Naive thymus-derived CD8-positive, alpha-beta T cell (primary cell): ENCODE data around the gene NPM3. TPM values are rescaled to one million over a fixed set of nuclear protein-coding genes. Genes with fewer than 3 reads are reported as not detected.
"Not testable (repeated sequence)": the region's sequence is repeated elsewhere in the genome, so short reads cannot be mapped to it uniquely, and the experiment has no call there.

Experiments
- ATAC-seq, 2 donors: fragments of 150-1000 bp; cut with Tn5 transposase in 1 of 2; sonication (Bioruptor Pico), chemical (Tn5 transposase) in 1 of 2; 1 replicate in 1 of 2; 2 replicates in 1 of 2; pipeline ENCODE4 v1.10.0; 2021; ENCODE audit warnings: mild to moderate bottlenecking in 2 of 2, moderate library complexity in 2 of 2
- POLR2A ChIA-PET: fragments of 350-600 bp; sonication (Branson Sonifier 250); formaldehyde crosslinking; loops from one replicate; lab custom pipeline; 2021; ENCODE audit warnings: antibody characterized with exemption; lab: Charles Lee
- DNase-seq, 10 donors: peaks; one replicate each; pipeline versions ENCODE4 v3.0.0 to v3.0.0-alpha.2; 2020 to 2022
- H3K27ac Mint-ChIP-seq, 10 donors: one replicate each; pipeline ENCODE4 v1.8.0; 2020 to 2022; ENCODE audit warnings: mild to moderate bottlenecking in 10 of 10, mixed read lengths in 10 of 10, moderate library complexity in 4 of 10, inconsistent platforms in 1 of 10
- H3K27me3 Mint-ChIP-seq, 5 donors: one replicate each; pipeline ENCODE4 v1.8.0; 2021 to 2022; ENCODE audit warnings: mixed read lengths in 5 of 5
- H3K36me3 Mint-ChIP-seq, 3 donors: one replicate each; pipeline ENCODE4 v1.8.0; 2020 to 2022; ENCODE audit warnings: mixed read lengths in 3 of 3, mild to moderate bottlenecking in 2 of 3, inconsistent platforms in 1 of 3
- H3K4me1 Mint-ChIP-seq, 4 donors: one replicate each; pipeline ENCODE4 v1.8.0; 2021 to 2022; ENCODE audit warnings: mixed read lengths in 4 of 4
- H3K4me3 Mint-ChIP-seq, 10 donors: one replicate each; pipeline ENCODE4 v1.8.0; 2020 to 2022; ENCODE audit warnings: mild to moderate bottlenecking in 10 of 10, mixed read lengths in 10 of 10, moderate library complexity in 6 of 10, inconsistent platforms in 1 of 10
- H3K9me3 Mint-ChIP-seq, 9 donors: one replicate each; pipeline ENCODE4 v1.8.0; 2020 to 2022; ENCODE audit warnings: mixed read lengths in 9 of 9, mild to moderate bottlenecking in 3 of 9, inconsistent platforms in 1 of 9, moderate library complexity in 1 of 9
- polyA plus RNA-seq, 3 donors: library from polyadenylated mRNA; unstranded; fragments of 300-500 nt; fragmentation: Illumina TruSeq; gene quantifications; one replicate each; pipeline ENCODE4 v1.2.3, GENCODE V29; 2021
- total RNA-seq, 8 experiments: library from RNA in 2 of 8; stranded (reverse) in 2 of 8; gene quantifications; one replicate each; pipeline ENCODE4 v1.2.3 and lab custom pipeline; 2021 to 2026

NPM3 gene
- total and polyA plus RNA-seq, 5 experiments from 2014 or later, result 14.6 to 19.3 (median 18.9) TPM

DNA sequence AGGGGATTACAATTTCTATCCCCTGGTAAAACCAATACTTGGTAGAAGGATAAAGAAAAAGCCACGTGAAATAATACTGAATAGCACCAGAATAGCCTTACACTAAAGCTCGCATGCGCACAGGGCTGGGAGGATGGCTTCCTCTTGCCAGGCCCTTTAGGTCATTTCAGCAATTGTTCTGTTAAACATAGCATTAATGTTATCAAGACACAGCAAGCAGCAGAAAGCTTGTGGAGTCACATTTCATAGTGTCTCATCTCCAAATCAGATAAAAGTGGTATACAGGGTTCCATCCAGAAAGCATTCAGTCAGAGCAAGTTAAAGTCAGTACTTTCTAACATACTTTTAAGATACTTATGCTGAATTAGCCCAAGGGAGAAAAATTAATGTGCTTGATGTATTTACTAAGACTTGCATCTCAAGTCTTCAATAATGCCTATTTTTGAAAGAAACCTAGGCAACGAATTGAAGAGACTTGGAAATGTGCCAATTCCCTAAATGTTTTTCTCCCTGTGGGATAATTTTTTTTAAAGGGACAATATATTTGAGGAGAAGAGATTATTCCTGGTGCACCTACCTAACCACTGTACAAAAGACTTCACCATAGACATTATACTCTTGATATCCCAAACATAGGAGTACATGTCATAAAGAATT is 14.3 kb upstream of the NPM3 start:
- peak overlapping the region in 3 of 10 donors; percentile 1 to 38 (median 15) for H3K27ac Mint-ChIP-seq
- POLR2A ChIA-PET, result interaction anchor here (0.7 to 2.3 kb wide), 4 partner anchors 21 to 104 kb away, joined by 3 to 9 read pairs (median 5); partner anchors contain the start of gene OGA
- no peaks in the 10 kb centered on the region for H3K27me3 Mint-ChIP-seq
- no peaks in the 10 kb centered on the region for H3K9me3 Mint-ChIP-seq
- peaks cover 6 to 98% (median 31%) of the 10 kb centered on the region in 3 donors for H3K36me3 Mint-ChIP-seq
- ATAC-seq, result no peak
- H3K4me1 Mint-ChIP-seq, result peaks cover 20 to 45% (median 41%) of the 10 kb centered on the region in 4 donors
- DNase-seq, result no peak
- no peak overlapping the region for H3K4me3 Mint-ChIP-seq

DNA sequence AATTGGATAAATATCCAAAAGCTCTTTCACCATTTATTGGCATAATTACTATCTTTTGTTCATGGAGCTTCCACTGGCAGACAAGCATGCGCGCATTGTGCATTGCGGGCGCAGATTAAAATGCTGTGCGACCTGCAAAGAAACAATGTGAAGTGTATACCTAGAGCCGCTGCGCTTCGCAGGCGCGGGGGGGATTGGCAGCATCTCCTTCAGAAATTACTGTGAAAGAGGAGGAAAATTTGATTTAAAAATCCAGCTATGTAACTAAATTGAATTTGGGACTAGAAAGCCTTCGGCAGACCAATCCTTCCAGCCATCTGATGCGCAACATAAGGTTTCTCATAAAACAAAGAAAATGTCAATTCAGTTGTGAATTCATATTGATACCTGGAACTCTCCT is 10.3 kb upstream of the NPM3 start:
- DNase-seq (no peak), ATAC-seq (no peak)
- H3K9me3 Mint-ChIP-seq, result no peaks in the 10 kb centered on the region
- peaks cover 9 to 24% (median 15%) of the 10 kb centered on the region in 4 donors for H3K4me1 Mint-ChIP-seq
- no peak overlapping the region for H3K4me3 Mint-ChIP-seq
- POLR2A ChIA-PET, result interaction anchor here (1.1 kb wide), 1 partner anchor 25 kb away, joined by 5 read pairs; the partner anchor contains the start of gene OGA
- peaks cover 0 to 93% (median 21%) of the 10 kb centered on the region in 3 donors for H3K36me3 Mint-ChIP-seq
- no peaks in the 10 kb centered on the region for H3K27me3 Mint-ChIP-seq
- H3K27ac Mint-ChIP-seq, result peak overlapping the region in 1 of 10 donors; percentile 31

DNA sequence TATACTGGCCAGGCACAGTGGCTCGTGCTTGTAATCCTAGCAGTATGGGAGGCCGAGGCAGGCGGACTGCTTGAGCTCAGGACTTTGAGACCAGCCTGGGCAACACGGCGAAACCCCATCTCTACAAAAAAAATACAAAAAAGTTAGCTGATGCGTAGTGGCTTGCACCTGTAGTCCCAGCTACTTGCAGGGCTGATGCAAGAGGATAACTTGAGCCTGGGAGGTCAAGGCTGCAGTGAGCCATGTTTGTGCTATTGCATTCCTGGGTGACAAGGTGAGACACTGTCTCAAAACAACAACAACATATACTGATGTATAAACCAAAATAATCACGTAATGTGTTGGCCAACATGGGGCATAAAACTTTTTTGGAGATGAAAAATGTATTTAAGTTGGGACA is 6.4 kb upstream of the NPM3 start:
- no peak for DNase-seq
- no peak overlapping the region for H3K4me3 Mint-ChIP-seq
- H3K27ac Mint-ChIP-seq, result peak overlapping the region in 2 of 10 donors; percentile 15 to 56
- ATAC-seq, result no peak
- H3K27me3 Mint-ChIP-seq, result no peaks in the 10 kb centered on the region
- POLR2A ChIA-PET, result no interaction called here
- H3K4me1 Mint-ChIP-seq, result peaks cover 11 to 20% (median 16%) of the 10 kb centered on the region in 4 donors
- H3K36me3 Mint-ChIP-seq, result peaks cover 6 to 91% (median 23%) of the 10 kb centered on the region in 3 donors
- H3K9me3 Mint-ChIP-seq, result no peaks in the 10 kb centered on the region

DNA sequence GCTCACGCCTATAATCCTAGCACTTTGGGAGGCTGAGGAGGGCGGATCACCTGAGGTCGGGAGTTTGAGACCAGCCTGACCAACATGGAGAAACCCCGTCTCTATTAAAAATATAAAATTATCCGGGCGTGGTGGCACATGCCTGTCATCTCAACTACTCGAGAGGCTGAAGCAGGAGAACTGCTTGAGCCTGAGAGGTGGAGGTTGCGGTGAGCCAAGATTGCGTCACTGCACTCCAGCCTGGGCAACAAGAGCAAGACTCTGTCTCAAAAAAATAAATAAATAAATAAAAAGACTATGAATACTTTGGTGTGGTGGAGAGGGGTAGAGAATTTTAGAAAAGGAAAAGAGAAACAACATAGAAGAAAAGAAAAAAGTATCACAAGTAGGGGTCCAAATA is 6.0 kb upstream of the NPM3 start:
- H3K36me3 Mint-ChIP-seq, result peaks cover 6 to 90% (median 19%) of the 10 kb centered on the region in 3 donors
- peak overlapping the region in 1 of 10 donors; percentile 15 for H3K27ac Mint-ChIP-seq

DNA sequence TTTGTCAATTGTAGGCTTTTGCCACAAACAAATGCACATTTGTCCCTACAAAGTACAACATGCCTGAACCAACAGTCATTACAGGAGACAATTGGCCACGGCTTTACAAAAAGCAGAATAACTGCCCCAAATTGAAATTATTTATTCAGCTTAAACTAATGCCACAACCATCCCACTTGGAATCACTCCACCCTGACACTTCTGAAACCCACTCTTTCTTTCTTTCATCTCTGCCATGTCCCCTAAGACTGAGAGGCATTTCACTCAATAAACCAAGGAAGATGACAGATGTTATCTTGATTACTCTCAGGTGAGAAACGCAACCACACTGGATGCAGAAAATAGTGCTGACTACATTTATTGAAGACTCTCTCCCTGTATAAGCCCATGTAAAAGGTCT is 2.6 kb upstream of the NPM3 start:
- POLR2A ChIA-PET, result interaction anchor here (1.5 kb wide), 1 partner anchor 29 kb away, joined by 4 read pairs; no protein-coding TSS in a partner anchor
- Mint-ChIP-seq H3K27ac (peak overlapping the region in 7 of 10 donors; percentile 11 to 90 (median 51)), H3K36me3 (peaks cover 6 to 61% (median 8%) of the 10 kb centered on the region in 3 donors), H3K9me3 (no peaks in the 10 kb centered on the region), H3K4me3 (no peak overlapping the region), H3K27me3 (no peaks in the 10 kb centered on the region), H3K4me1 (peaks cover 28 to 56% (median 53%) of the 10 kb centered on the region in 4 donors)
- ATAC-seq (no peak), DNase-seq (no peak)

More for the DNA sequence above, 6.0 kb upstream of the NPM3 start:
- H3K9me3 Mint-ChIP-seq, ATAC-seq, H3K27me3 Mint-ChIP-seq, POLR2A ChIA-PET, H3K4me3 Mint-ChIP-seq, DNase-seq: not testable (repeated sequence)
- peaks cover 13 to 24% (median 20%) of the 10 kb centered on the region in 4 donors for H3K4me1 Mint-ChIP-seq

DNA sequence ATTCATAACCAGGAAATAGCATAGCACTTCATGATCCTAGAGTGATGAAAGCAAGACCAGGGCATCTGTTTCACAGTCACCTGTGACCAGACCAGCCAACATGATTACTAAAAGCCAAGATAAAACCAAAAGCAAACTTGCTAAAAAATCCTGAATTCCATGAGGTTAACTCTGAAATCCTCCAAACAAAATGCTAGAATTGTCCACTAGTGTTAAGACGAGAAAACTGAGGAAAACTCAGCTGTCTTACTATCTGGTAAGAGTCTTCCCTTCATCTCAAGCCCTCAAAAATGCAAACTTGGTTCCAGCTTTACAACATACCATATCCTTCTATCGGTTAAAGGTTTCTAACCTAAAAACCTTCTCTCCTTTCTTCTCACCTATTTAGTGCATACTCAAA is 1.3 kb upstream of the NPM3 start:
- peaks cover 6 to 51% (median 7%) of the 10 kb centered on the region in 3 donors for H3K36me3 Mint-ChIP-seq
- H3K4me1 Mint-ChIP-seq, result peaks cover 30 to 63% (median 57%) of the 10 kb centered on the region in 4 donors
- ATAC-seq (no peak), DNase-seq (no peak)
- H3K4me3 Mint-ChIP-seq, result peak overlapping the region in 9 of 10 donors; percentile 94 to 100 (median 100)
- peak overlapping the region; percentile 90 to 99 (median 97) for H3K27ac Mint-ChIP-seq
- H3K9me3 Mint-ChIP-seq, result no peaks in the 10 kb centered on the region
- POLR2A ChIA-PET, result interaction anchor here (0.5 to 5.3 kb wide), 4 partner anchors 31 to 706 kb away, joined by 3 to 29 read pairs (median 7); partner anchors contain the start of gene OGA
- peaks cover 0 to under 1% (median 0%) of the 10 kb centered on the region in 5 donors for H3K27me3 Mint-ChIP-seq

DNA sequence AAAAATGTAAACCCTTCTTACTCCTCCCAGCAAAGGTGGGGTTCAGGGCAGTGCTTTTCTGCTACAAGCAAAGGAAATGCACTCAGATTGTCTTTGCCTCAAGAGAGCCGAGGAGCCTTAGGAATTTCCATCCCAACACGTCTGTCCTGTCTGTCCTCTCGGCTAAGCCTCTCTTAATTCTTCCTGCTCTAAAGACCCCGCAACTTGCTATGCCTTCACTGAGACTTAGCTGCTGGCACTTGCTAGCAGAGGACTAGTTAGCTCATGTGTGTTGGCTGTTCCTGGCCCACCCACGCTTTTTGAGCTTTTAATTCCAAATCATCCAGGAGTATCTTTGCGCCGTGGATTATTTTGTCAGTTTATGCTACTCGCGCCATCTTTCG is 481 bp upstream of the NPM3 start:
- H3K9me3 Mint-ChIP-seq, result no peaks in the 10 kb centered on the region
- peak overlapping the region; percentile 94 to 100 (median 100) for H3K4me3 Mint-ChIP-seq
- peaks cover 37 to 72% (median 62%) of the 10 kb centered on the region in 4 donors for H3K4me1 Mint-ChIP-seq
- ATAC-seq (no peak), DNase-seq (no peak)
- H3K27me3 Mint-ChIP-seq, result peaks cover 4 to 9% (median 7%) of the 10 kb centered on the region in 5 donors
- peaks cover 6 to 46% (median 7%) of the 10 kb centered on the region in 3 donors for H3K36me3 Mint-ChIP-seq
- POLR2A ChIA-PET, result interaction anchor here (0.6 to 5.3 kb wide), 8 partner anchors 10 to 338 kb away, joined by 3 to 29 read pairs (median 4); partner anchors contain the start of genes FBXW4 and OGA
- H3K27ac Mint-ChIP-seq, result peak overlapping the region; percentile 90 to 99 (median 97)

DNA sequence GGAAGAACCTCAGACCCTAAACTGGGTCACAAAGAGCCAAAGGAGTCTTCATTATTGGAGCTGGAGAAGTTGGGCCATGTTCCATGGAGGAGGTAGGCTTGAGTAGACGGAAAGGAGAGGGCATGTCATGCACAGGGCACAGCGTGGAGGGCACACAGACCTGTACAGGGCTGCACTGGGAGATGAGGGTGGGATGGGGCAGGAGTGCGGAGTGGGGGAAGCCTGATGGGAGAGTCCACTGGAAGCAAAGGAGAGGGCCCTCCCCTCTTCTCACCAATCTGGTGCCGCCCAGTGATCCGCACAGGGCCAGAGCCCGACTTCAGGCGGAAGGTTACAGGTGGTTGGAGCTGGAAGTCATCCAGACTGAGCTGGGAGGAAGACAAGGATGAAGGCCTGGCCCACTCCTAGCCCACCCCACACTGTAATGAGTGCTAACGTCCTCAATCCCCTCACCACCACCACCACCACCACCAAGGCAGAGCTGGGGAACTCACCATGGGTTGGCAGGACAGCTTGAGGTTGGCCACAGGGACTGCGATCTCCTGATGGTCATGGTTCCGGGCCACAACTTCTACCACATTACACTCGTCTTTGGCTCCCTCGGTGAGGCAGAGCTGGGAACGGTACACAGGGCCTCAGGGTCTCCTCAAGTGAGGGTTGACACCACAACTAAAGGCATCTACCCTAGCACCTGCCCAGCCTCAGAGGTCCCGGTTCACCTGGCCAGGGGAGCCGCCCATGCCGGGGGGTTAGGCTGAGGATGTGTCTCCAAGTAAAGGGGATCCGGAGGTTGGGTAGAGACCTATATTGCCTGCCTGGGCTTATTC is 1.0 kb downstream of the NPM3 start:
- POLR2A ChIA-PET, result interaction anchor here (0.9 to 5.3 kb wide), 5 partner anchors 35 to 87 kb away, joined by 3 to 29 read pairs (median 4); partner anchors contain the start of genes FBXW4 and OGA
- Mint-ChIP-seq H3K4me1 (peaks cover 35 to 71% (median 61%) of the 10 kb centered on the region in 4 donors), H3K9me3 (no peaks in the 10 kb centered on the region), H3K4me3 (peak overlapping the region; percentile 94 to 100 (median 100)), H3K36me3 (peaks cover 1 to 35% (median 1%) of the 10 kb centered on the region in 3 donors), H3K27me3 (peaks cover 12 to 24% (median 17%) of the 10 kb centered on the region in 5 donors), H3K27ac (peak overlapping the region in 9 of 10 donors; percentile 90 to 99 (median 97))
- DNase-seq (no peak), ATAC-seq (no peak)

DNA sequence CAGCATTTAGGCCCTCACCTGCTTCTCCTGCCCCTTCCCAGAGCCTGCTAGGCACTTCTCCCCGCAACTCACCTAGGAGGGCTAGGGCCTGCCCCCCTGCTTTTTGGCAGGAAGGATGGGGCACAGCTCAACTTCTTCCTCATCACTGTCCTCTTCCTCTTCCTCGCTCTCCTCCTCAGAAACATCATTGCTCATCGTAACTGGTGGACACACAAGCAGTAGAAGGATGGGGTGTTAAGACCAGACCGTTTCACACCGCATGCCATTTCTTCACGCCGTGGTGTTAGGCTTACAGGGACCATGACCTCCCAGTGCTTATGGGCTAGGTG is 1.6 kb downstream of the NPM3 start:
- POLR2A ChIA-PET, result interaction anchor here (0.9 to 5.3 kb wide), 6 partner anchors 15 to 87 kb away, joined by 3 to 29 read pairs (median 4); partner anchors contain the start of genes FBXW4 and OGA
- DNase-seq (no peak), ATAC-seq (no peak)
- Mint-ChIP-seq H3K4me1 (peaks cover 37 to 77% (median 61%) of the 10 kb centered on the region in 4 donors), H3K36me3 (peaks cover 0 to 29% (median 0%) of the 10 kb centered on the region in 3 donors), H3K4me3 (peak overlapping the region; percentile 76 to 100 (median 100)), H3K9me3 (peaks cover 0 to 3% (median 0%) of the 10 kb centered on the region in 9 donors), H3K27ac (peak overlapping the region in 7 of 10 donors; percentile 5 to 88 (median 76)), H3K27me3 (peaks cover 13 to 30% (median 22%) of the 10 kb centered on the region in 5 donors)

DNA sequence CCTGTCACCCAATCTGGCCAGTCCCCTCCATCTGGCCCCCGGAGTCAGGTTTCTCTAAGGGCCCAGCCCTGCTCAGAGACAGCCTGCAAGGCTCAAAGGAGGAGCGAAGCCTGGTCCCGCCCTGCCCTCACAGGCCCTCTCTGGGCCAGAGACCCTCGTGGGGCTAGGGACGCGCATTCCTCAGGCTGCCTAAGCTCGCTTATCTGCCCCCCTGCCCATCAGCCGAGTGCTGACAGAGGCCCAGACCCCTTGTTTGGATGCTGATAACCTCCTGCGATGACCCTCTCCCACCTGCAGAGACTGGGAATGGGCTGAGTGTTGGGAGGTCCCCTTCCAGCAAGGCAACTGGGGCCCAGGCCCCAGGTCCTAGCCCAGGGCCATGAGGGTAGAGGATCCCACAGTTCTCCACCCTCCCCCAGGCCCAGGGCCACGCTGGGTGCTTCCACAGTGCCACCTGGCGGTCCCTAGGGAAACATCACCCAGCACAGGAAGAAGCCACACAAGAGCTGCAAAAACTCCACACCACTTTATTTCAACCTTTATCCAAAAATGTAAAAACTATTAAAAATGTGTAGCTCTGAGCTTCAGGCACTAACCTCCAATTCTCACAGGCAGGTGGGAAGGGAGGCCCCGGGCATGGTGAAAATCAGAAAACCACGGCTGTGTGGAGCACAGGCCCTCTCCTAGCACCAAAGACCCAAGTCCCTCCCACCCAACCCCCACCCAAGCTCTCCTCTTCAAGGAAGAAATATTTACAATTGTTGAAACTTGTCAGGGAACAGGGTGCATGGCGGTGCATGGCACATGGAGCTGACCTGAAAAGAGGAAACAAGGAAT is 2.2 kb downstream of the NPM3 start:
- DNase-seq (peak; percentile 49 to 82 (median 68)), ATAC-seq (peak; percentile 41 to 57)
- H3K27me3 Mint-ChIP-seq, result peaks cover 13 to 33% (median 24%) of the 10 kb centered on the region in 5 donors
- H3K9me3 Mint-ChIP-seq, result peaks cover 0 to 3% (median 0%) of the 10 kb centered on the region in 9 donors
- POLR2A ChIA-PET, result interaction anchor here (0.6 to 5.3 kb wide), 8 partner anchors 9 to 568 kb away, joined by 3 to 29 read pairs (median 4); partner anchors contain the start of genes FBXW4 and OGA
- H3K4me1 Mint-ChIP-seq, result peaks cover 36 to 76% (median 59%) of the 10 kb centered on the region in 4 donors
- peak overlapping the region; percentile 40 to 100 (median 68) for H3K4me3 Mint-ChIP-seq
- H3K36me3 Mint-ChIP-seq, result peaks cover 0 to 23% (median 0%) of the 10 kb centered on the region in 3 donors
- H3K27ac Mint-ChIP-seq, result peak overlapping the region in 3 of 10 donors; percentile 5 to 88 (median 50)

DNA sequence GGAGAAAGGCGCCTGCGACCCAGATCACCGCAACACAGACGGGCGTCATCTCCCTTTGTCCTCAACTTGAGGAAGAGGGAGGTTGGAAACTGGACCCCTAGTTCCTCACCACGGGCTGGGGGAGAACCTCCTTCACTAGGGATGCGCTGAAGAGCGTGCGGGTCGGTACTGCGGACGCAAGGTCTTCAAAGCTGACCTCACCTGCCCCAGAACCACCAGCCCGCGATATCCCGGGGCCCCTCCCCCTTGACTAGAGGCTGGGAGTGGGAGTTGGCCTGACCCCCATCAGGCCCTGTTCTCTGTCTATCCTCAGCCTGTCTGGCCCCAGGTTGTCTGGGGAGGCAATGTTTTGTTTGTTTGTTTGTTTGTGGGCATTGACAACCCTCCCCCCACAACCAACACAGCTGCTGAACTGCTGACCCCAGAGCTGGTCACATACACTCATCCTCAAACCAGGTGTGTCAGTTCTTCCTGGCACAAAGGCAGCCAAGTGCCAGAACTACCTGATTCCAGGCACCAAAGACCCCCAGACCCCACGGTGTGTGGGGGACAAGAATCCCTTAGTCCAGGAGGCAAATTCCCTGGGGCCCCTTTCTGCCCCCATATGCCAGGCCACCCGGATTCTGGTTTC is 2.9 kb downstream of the NPM3 start:
- Mint-ChIP-seq H3K4me3 (peak overlapping the region; percentile 69 to 91 (median 82)), H3K36me3 (peaks cover 0 to 16% (median 0%) of the 10 kb centered on the region in 3 donors), H3K27me3 (peaks cover 13 to 34% (median 24%) of the 10 kb centered on the region in 5 donors), H3K27ac (peak overlapping the region in 1 of 10 donors; percentile 65), H3K9me3 (peaks cover 0 to 3% (median 0%) of the 10 kb centered on the region in 9 donors), H3K4me1 (peaks cover 33 to 71% (median 55%) of the 10 kb centered on the region in 4 donors)
- POLR2A ChIA-PET, result interaction anchor here (0.6 to 5.3 kb wide), 3 partner anchors 16 to 86 kb away, joined by 3 to 29 read pairs (median 6); partner anchors contain the start of genes FBXW4 and OGA
- no peak for ATAC-seq
- DNase-seq, result no peak
